DMS 273 (cell line): ENCODE measurements around the gene HMGCS2.

Experiments
- DNase-seq: peaks from one replicate; lab custom pipeline; 2025; ENCODE audit not compliant: unreplicated experiment; lab: John Stamatoyannopoulos, UW

HMGCS2 gene

GRCh38 chr1:119762953-119763352, 5.8 kb downstream of the HMGCS2 start:
- DNase-seq: no peak

GRCh38 chr1:119762409-119762808, 6.3 kb downstream of the HMGCS2 start:
- DNase-seq: no peak

DNA sequence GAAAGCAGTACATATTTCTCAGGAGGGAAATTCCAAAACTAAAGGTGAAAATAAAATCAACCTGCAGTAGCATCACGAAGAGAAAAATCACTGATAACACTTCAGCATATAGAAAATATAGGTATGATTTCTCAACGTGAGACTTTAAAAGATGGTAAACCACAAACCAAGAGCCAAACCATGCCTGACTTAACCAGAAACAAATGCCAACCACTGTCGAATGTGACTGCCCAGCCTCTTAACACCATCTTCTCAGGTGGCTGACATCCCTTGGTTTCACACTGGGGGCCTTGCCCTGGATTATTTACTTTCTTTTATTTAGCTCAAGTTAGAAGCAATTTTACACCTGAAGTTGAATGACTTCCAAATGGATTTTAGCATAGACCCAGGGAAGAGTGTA, 10.1 kb downstream of the HMGCS2 start:
- DNase-seq: no peak

DNA sequence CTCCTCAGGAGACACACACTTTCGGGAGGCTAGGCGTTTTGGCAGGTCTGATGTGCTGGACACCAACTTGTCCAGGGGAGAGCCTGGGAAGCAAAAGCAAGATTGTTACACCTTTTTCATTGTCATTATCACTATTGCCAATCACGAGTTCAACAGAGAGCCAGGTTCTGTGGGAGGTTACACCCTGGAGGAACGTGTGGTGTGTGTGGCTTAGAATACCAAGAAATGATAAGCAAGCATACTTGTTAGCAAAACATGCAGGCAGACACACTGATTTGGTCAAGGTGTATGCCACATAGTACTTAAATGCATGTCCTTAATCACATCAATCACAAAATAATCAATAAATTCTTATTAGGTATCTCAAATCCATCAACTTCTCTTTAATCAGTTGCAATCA, 16.1 kb downstream of the HMGCS2 start:
- no peak for DNase-seq

- DNase-seq: no peak
Observed at GRCh38 chr1:119748040-119748439, 20.7 kb downstream of the HMGCS2 start.

DNA sequence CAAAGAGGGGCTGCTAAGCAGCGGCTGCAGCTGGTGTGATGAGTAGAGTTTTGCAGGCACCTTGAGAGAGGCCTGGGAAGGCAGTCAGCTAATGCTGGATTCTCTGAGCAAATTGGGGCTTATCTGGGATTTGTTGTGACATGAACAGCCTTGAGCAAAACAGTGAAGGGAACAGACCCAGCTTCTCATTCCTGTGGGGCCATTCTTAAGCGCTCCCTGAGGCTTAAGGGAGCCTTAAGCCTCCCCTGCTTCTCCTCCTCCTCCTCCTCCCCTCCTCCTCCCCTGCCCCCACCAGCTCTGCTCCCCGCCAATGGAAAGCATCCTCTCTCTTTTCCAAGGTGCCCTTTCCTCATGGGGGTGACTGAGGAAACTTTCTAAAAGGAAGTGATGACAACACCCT, 21.3 kb downstream of the HMGCS2 start:
- no peak for DNase-seq

DNA sequence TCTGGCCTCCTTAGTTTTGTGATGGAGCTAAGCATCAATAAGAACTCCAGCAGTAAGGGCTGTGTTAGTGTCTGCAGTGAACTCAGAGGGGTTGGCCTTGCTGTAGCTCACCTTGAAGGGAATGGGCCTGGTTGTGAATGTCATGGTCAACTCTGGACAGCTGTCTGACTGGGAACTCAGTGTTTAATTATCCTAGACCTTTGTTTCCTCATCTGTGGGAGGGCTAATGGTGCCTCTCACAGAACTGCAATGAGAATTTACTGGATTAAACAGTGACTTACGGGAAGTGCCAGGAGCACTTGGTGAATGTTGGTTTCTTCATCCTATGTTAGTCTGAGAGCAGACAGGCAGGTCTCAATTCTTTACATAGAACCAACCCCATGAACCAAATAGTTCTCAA, 23.7 kb downstream of the HMGCS2 start:
- DNase-seq: no peak

DNA sequence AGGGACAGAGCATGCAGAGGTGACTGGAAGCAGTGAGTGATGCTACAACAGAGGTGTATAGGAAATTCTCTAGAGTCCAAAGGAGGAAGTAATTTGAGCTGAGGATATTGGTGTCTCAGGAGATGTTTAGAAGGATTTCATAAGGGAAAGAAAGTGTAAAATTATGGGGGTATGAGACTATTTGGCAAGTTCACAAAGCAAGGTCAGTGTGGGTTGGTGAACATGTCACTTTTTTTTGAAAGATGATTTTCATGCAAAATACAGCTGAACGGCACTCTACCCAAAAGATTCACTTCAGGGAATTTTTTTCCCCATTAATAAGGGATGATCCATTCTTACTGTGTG, 24.1 kb downstream of the HMGCS2 start:
- no peak for DNase-seq

DNA sequence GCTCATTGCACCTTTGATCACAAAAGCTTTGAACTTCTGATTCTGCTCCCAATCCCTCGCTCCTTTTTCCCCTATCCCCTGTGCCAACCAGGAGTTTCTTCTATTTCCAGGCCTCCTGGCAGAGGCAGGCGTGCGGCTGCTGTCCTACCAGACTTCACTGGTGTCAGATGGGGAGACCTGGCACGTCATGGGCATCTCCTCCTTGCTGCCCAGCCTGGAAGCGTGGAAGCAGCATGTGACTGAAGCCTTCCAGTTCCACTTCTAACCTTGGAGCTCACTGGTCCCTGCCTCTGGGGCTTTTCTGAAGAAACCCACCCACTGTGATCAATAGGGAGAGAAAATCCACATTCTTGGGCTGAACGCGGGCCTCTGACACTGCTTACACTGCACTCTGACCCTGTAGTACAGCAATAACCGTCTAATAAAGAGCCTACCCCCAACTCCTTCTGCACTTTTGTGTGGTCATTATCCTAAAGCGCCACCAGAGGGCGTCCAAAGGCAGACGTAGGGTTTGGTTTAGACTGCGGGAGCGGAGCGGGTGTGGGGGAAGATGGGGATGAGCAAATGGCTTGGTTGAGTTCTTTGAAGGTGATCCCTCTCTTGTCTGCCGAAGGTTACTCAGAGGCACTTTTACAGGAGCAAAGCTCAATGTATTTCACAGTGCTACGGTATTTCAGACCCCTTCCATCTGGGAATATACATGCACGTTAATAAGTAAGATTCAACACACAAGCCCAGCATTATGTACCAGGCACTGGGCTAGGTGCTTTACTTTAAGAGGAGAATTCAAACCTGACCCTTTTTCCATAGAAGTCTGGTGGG, 24.7 kb downstream of the HMGCS2 start:
- peak; percentile 91 for DNase-seq

DNA sequence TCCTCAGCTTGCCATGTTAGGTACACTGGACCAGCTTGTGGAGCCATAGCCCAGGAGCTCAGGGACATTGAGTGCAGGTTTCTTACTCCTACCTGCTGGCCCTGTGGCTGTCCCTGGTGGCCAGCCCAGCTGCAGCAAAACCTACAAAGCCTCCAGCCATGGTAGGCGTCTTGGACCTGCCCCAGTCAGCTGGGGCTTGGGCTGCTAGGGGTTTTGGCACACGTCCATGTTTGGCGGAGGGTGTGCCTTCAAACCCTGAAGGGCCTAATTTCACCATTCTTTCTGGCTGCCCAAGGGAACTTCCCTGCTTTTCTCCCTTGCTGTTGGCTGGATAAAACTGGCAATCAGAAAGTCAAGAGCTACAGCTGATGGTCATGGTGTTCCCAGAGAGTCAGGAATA, 25.4 kb downstream of the HMGCS2 start:
- DNase-seq: peak; percentile 40

- no peak for DNase-seq
Observed at GRCh38 chr1:119742677-119743076, 26.0 kb downstream of the HMGCS2 start.

DNA sequence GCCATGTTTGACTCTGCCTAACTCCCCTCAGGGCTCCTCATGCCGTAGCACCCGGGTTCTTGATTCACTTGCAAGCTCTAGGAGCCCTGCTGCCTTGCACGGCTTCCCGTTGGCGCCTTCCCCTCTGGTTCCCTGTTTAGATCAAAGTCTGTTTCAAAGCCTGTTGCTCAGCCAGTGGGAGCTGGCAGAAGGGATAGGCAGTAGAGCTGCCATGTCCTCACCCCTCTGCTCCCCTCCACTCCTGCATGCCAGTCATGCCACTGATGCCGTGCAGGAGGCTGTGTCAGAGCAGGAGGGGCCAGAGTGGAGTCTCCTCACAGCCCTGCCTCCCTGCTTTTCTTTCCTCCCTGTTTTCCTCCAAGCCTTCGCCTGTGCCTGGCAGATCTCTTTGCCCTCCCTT, 26.5 kb downstream of the HMGCS2 start:
- no peak for DNase-seq

- DNase-seq: no peak
Observed at GRCh38 chr1:119740896-119741780, 27.6 kb downstream of the HMGCS2 start.

DNA sequence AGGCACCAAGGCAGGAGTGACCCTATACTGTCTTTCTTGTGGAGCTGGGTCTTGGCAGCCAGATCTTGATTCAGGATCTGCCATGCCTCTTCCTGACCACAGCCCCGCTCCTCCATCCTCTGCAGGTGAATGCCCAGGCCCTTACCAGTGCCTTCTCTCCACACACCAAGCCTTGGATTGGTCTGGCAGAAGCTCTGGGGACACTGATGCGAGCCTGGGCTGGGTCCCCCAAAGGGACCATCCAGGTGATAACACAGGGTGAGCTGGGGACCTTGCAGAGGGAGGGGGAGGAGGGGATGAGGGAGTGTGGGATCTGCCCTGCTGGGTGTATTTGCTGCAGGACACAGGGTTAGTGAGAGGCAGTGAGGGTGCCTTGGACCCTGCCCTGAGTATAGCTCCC, 28.4 kb downstream of the HMGCS2 start:
- DNase-seq: no peak

GRCh38 chr1:119739150-119739549, 29.6 kb downstream of the HMGCS2 start:
- no peak for DNase-seq

DNA sequence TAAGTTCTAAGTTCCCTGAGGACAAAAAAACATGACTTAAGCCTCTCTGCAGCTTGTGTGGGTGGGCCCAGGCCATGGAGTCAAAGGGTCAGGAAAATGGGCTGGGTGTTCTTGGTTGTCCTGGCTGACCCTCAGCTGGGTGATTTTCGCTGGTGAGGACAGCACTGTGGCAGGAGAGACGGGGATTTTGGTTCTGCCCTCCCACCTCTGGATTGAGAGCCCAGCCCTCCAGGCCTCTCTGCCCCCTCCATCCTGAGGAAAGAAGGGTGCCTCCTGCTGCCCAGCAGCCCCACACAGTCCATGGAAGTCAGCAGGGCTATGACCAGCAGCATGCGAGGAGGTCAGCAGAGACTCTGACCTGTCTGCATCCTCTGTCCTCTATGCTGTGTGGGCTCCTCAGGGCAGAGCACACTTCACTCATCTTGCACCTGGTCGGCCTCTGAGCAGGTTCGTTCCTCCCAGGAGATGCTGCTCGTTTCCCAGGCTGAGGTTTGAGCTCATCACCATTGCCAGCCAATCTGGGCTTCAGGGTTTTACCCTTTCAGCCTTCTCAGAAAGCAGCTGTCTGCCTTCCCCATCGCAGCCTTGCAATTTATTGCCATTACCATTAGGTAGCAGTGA, 30.5 kb downstream of the HMGCS2 start:
- DNase-seq: no peak

DNA sequence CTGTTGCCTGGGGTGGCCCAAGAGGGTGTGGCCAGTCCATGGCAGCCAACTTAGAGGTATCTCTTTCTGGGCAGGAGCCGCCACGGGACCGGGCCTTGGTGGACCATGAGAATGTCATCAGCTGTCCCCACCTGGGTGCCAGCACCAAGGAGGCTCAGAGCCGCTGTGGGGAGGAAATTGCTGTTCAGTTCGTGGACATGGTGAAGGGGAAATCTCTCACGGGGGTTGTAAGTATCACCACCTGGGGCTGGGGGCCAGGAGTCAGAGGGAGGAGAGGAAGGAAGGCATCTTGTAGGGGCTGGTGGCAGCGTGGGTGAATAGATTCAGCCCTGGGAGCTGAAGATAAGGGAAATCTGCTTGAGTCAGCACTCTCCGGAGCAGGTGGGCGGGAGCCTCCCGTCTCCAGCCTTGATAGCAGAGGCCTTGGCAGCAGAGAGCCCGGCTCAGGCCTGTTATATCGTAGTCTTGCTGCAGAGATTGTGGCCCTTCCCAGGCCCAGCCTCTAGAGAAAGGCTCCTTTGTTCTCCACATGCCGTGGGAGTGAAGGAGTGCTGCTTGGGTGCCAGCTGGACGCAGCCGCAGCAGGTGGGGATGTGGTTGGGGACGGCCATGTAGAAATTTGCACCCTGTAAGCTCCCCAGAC, 31.5 kb downstream of the HMGCS2 start:
- peak; percentile 19 for DNase-seq

DNA sequence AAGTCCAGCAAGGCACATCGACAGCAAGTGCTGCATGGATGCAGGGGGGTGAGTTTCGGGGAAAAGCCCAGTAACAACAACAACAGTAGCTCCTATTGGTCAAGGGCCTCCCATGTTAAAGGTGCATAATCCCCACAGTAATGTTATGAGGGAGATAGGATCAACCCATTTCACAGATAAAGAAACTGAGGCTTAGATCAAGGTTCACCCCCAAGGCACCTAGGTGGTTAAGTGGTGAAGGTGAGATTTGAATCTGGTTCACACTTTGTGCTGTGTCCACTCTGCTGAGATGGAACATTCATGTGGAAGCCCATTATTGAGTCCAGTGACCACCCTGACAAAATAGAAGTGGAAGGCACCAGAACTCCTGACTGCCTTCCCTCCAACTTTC, 32.1 kb downstream of the HMGCS2 start:
- no peak for DNase-seq

GRCh38 chr1:119735217-119735616, 33.5 kb downstream of the HMGCS2 start:
- DNase-seq: no peak

- DNase-seq: no peak
Observed at GRCh38 chr1:119733754-119734153, 35.0 kb downstream of the HMGCS2 start.

- DNase-seq: no peak
Observed at GRCh38 chr1:119732465-119733168, 36.1 kb downstream of the HMGCS2 start.
